GM19455 (cell line): ENCODE data around the gene SEC24B.

Source experiments
- ATAC-seq: cut with Tn5 transposase; IDR thresholded peaks from one replicate; pipeline ENCODE4 v1.9.1; 2021; ENCODE audit not compliant: unreplicated experiment

The SEC24B gene

DNA sequence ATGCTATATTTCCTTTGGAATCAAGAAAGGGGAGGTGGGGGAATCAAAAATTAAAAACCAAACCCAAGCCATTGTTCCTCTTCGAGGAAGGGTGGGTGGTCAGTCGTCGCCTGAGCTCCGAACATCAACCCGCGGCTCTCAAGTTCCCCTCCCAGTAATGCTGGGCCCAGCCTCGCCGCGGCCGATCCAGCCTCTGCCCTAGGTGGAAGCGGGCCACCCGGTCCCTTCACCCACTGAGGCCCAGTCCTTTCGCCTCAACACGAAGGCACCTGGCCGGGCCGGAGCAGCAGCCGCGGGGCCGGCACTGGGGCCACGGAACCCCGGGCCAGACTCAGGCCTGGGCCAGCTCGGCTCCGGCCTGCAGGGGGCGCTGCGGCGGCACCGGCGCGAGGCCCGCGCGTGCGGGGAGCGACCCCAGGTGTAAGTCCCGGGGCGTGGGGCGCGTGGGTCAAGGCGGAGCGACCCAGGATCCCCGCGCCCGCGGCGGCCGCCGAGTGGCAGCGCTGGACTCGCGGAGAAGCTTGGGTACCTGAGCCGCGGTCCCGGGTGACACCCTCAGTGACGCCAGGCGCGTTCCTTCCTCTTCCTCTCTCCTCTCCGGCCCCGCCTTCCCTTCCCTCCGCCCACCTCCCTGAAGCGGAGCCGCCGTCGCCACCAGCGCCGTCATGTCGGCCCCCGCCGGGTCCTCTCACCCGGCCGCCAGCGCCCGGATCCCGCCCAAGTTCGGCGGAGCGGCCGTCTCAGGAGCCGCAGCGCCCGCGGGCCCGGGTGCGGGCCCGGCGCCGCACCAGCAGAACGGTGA, at the start of gene SEC24B:
TSS of gene SEC24B (plus strand) at position 611 of the 802 bp plus-strand sequence. CDS start at position 666, 55 bp downstream.
- ATAC-seq, result peak; percentile 92

GRCh38 chr4:109383823-109384222, 49.8 kb upstream of the SEC24B start:
- no peak for ATAC-seq

GRCh38 chr4:109385260-109385659, 48.4 kb upstream of the SEC24B start:
- no peak for ATAC-seq

- ATAC-seq, result peak; percentile 73
Observed at GRCh38 chr4:109389369-109390114, 44.1 kb upstream of the SEC24B start.

DNA sequence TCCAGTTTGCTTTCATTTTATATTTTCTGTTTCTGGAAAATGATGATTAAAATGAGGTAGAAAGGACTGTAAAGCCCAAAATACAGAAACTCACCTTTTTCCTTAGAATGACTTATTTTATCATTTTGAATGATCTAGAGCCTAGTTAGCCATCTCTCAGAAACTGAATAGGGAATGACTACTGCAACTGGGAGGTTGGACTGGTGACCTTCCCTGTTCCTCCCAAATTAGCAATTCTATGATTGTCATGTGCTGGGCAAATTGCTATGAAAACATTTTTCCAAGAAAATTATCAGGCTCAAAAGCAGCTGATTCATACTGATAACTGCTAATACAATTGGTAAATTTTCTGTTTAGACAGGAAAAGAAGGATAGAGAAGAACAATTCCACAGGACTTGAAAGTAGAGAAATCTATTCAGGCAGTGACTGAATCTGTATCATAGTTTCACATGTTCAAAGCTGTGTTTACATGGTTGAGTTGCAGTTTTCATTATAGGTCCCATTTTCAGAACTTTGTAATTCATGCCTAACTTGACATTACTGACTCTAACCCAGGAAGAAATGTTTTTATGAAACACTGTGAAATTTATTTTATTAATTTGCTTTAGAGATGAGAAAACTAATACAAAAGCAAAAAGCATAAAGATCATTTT, 43.4 kb upstream of the SEC24B start:
- ATAC-seq, result peak; percentile 51

GRCh38 chr4:109395694-109396093, 37.9 kb upstream of the SEC24B start:
- no peak for ATAC-seq

- ATAC-seq, result no peak
Observed at GRCh38 chr4:109398928-109399327, 34.7 kb upstream of the SEC24B start.

DNA sequence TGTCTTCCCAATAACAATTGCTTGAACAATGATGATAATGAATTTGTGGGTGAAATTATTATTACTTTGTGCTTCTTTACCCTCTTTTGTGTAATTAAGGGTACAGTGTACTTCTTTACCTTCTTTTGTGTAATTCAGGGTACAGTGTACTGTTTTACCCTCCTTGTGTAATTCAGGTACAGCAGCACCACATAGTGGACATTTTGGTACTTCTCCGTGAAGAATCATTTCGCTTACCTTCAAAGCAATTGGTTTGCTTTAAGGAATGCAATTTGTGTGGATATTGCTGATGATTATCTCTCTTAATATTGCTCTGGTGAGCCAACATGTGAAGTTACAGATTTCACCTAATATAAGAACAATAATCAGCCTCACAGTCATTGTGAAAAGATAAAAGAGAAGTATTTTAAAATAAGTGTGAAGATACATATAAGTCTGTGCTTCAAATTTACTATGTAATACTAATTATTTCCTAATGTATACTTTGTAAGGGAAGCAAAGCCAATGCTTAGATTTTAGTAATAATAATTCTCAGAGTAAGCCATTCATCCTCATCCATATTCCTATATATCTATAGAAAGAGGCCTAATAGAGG, 27.2 kb upstream of the SEC24B start:
- peak; percentile 84 for ATAC-seq

DNA sequence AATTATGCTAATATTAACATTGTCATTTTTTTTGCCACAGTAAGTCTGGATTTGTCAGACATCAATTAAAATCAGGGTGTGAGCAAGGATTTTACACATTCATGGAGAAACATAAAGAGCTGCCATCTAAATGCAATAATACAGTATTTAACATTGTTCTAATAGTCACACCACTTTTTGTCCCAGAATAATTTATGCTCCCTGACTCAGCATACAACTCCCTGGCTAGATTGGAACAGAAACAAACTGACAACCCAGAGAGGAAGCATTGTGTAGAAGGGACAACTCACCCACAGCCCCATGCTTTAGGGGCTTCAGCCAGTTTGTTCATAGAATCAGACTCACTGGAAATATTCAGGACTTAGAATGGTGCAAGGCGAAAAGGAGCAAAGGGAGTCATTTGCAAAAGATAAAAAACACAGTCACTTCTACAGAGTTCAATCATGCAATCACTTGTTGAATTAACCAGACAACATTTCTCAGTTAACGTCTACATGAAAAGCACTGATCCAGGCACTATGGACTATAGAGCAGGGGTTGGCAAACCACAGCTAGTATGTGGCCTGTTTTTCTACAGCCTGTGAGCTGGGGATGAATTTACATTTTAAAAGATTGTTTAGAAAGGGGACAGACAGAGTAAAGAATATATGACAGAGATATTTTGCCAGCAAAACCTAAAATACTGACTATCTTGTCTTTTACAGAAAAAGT, 26.4 kb upstream of the SEC24B start:
- no peak for ATAC-seq

DNA sequence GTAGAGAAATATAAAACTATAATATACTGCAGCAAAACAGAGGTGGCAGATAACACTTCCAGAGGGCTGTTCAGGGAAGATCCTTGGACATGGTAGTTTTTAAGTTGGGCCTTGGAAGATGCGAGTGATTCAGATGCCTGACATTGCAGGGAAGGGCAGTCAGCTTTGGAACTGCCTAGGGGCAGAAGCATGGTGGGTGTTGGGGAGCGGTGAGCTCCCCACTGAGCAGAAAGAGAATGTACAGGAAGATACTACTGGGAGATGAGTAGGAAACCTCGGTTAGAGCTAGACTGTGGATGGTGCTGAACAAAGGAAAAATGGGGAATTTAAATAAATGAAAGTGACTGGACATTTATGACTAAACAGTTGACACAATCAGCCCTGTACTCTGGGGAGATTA, 24.9 kb upstream of the SEC24B start:
- no peak for ATAC-seq

DNA sequence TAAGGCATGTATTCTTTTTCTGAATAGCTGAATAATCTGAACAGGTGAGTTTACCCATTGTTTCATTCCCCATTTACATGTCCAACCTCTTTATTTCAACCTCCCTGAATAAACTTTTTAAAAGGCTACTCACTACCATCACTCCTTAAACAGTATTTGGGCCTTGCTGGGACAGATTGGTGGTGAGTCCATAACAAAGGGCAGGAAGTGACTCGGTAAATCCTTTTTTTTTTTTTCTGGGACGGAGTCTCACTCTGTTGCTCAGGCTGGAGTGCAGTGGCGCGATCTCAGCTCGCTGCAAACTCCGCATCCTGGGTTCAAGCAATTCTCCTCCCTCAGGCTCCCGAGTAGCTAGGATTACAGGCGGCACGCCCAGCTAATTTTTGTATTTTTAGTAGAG, 23.4 kb upstream of the SEC24B start:
- ATAC-seq, result no peak

DNA sequence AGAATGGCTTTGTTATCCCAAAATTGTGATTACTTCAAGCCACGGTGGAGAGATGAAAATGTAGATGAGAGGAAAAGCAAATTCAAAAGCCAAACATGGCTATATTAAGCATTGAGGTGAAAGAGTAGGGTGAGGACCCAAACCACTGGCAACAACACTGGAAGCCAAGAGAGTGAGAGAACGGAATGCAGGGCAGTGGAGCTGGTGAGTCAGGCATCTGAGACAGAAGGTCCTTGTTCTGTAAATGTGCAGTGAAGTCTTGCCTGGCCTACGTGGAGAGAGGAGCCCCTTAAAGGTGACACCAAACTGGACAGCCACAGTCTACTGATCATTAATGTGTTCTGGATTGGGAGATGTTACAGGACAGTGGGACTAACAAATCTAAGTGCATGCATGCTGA, 22.8 kb upstream of the SEC24B start:
- no peak for ATAC-seq

DNA sequence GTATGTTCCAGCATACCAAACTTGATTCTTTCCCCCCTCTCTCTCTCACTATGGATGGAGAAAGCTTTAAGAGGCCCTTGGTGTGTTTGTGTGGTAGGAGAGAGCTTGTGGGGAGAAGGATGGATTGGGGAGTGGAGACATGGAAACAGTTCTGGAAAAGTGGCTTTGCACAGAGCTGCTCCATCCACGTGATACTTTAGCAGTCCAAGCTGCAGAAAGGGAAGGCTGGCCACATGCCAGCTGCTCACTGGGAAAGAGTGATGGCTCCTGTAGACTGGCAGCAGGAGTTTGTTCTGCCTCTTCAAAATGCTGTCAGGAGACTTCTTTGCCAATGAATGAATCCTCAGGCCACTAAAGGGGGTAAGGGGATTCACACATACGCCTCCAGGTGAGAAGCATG, 21.7 kb upstream of the SEC24B start:
- ATAC-seq, result no peak

DNA sequence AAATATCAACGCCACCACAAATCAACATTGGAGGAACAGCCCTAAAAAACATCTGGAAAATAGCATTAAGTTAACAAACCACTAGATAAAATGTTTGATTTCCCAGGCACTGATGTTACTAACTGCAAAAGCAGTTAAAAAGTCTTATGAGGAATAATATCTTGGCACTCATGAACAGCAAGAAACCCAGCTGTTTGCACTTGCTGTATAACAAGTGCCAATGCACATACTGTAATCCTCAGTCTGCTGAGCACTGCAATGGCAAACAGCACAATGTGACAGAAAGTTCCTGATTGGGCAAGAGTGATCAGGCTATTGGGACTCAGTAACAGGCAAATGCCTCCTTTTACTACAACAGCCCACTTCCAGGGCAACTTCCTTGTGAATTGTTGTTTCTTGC, 20.8 kb upstream of the SEC24B start:
- no peak for ATAC-seq

- no peak for ATAC-seq
Observed at GRCh38 chr4:109414938-109415337, 18.7 kb upstream of the SEC24B start.

- ATAC-seq, result no peak
Observed at GRCh38 chr4:109418588-109418987, 15.0 kb upstream of the SEC24B start.

GRCh38 chr4:109419679-109420078, 13.9 kb upstream of the SEC24B start:
- ATAC-seq, result no peak

DNA sequence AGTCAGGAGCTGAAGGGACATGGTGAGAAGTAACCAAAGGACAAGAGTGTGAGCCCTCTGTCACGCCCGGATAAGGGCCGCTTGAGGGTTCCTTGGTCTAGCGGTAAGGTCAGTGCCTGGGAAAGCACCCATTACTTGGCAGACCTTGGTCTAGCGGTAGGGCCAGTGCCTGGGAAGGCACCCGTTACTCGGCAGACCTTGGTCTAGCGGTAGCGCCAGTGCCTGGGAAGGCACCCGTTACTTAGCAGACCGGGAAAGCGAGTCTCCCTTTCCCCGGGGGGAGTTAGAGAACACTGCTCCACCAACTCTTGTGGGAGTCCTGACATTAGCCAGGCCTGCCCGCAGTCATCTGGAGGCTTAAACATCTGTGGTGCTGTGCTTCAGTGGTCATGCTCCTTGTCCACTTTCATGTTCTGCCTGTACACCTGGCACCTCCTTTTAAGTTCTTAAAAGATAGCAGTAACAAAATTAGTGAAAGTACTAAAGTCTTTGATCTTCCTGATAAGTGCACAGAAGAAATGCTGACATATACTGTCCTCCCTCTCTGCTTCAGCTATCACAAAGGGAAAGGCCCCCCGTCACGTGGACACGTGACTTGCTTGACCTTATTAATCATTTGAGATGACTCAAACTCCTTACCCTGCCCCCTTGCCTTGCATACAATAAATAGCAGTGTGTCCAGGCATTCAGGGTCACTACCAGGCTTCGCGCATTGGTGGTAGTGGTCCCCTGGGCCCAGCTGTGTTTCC, 9.3 kb upstream of the SEC24B start:
- ATAC-seq, result no peak

DNA sequence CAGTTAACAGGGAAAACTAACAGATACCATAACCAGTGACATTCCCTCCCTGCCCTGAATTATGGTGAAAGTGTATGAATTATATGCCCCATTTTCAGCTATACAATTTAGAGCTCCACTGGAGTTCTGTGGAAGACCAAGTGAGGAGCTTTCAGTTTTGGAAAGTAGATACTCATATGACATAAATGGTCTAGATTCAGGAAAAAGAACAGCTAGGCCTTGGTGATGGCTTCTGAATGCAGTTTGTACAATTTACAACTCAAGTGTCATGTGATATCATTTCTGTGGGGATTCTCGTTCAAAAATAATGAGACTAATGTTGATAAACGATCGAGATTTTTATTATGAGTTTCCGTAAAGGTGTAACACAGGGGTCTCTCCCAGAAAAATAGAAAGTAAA, 8.2 kb upstream of the SEC24B start:
- no peak for ATAC-seq

DNA sequence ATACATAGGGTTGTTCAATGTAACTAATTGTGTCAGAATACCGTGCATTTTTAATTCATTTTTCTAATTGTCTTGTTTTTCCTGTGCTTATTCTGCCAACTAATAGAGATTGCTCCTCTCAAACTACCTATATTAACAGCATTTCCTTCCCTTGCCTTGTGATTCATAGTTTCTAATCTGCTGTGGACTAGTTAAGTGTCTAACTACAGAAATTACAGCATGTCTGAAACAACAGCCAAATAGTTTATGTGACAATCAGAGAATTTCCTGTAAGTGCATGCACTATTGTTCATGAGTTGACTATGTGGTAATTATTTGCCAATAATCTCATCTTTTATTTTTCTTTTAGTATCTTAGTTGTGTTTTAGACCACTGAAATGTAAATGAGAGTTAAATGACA, 4.1 kb upstream of the SEC24B start:
- no peak for ATAC-seq
